Body of pancreas (tissue), 4 donors: Measurements from ENCODE around the gene MTCL3.
A peak's percentile ranks its signal among the peaks of the same experiment; 100 is the strongest.

Experiments used
- ATAC-seq: fragments of 150-250 bp; one replicate; pipeline ENCODE4 v1.9.1; 2016
- DNase-seq, 4 donors: peaks; one replicate each; pipeline ENCODE4 v3.0.0-alpha.2; 2019
- H3K27ac ChIP-seq, 4 donors: fragments of 200-600 bp; sonication (generic); 1 replicate in 3 of 4; 2 replicates in 1 of 4; pipeline versions ENCODE4 v1.5.1 to v1.6.1; 2016 to 2019; ENCODE audit warnings: mild to moderate bottlenecking in 1 of 4, mixed read lengths in 1 of 4, moderate library complexity in 1 of 4
- H3K27me3 ChIP-seq, 2 donors: fragments of 200-600 bp; sonication (generic); one replicate each; pipeline ENCODE4 v1.6.0; 2016; ENCODE audit warnings: mild to moderate bottlenecking in 1 of 2
- H3K36me3 ChIP-seq, 2 donors: fragments of 200-600 bp; sonication (generic); replicated peaks in 1 of 2; 2 replicates each; pipeline ENCODE4 v1.5.1; 2016; ENCODE audit warnings: low read depth in 2 of 2; ENCODE audit not compliant: insufficient read depth in 1 of 2
- H3K4me1 ChIP-seq: fragments of 200-600 bp; sonication (generic); one replicate; pipeline ENCODE4 v1.6.0; 2016
- H3K4me3 ChIP-seq, 2 donors: fragments of 200-600 bp; sonication (generic); 1 replicate in 1 of 2; 2 replicates in 1 of 2; pipeline ENCODE4 v1.5.1; 2016 to 2019
- H3K9me3 ChIP-seq, 3 donors: fragments of 200-600 bp; sonication (generic); 1 replicate in 2 of 3; 2 replicates in 1 of 3; pipeline ENCODE4 v1.5.1; 2016
- POLR2A ChIP-seq, 3 donors: fragments of 450-650 bp; IDR thresholded peaks; one replicate each; pipeline ENCODE4 v1.6.1; 2016; ENCODE audit warnings: antibody characterized with exemption in 3 of 3, mild to moderate bottlenecking in 2 of 3
- WGBS, 2 donors: methylation state at CpG; one replicate each; pipeline ENCODE4 v1.1.5; 2017; 5-methylcytosine and 5-hydroxymethylcytosine counted together
- intact Hi-C: fragments of 100-400 bp; cut with DNase I; formaldehyde crosslinking; loops from one replicate; pipeline ENCODE4 v1.15.1; 2023
- TF ChIP-seq, protein P1 (sequence below), 7 experiments: fragments of 450-650 bp in 4 of 7; fragments of 200-600 bp in 3 of 7; sonication (generic) in 3 of 7; IDR thresholded peaks; one replicate each; pipeline ENCODE4 v1.5.1; 2016 to 2019; ENCODE audit warnings: antibody characterized with exemption in 7 of 7

MTCL3 gene

DNA sequence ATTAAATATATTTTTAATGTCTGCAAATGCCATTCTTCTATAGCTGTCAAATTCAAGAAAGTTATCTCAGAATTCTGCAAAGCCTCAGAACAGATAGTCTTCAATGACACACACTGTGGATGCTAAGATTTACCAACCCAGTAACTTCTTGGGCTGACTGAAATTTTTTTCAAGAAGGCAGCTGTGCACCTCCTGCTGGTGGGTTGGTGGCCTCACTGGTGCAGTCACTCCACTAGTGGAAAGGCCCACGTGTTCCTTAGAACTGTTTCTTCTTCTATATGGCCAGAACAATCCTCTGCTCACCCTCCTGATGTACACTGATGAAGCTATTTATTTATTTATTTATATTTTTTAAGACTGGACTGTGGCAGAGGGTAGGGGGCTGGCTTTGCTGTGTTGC is 28.1 kb upstream of the MTCL3 start:
- TF ChIP-seq, protein P1, sequence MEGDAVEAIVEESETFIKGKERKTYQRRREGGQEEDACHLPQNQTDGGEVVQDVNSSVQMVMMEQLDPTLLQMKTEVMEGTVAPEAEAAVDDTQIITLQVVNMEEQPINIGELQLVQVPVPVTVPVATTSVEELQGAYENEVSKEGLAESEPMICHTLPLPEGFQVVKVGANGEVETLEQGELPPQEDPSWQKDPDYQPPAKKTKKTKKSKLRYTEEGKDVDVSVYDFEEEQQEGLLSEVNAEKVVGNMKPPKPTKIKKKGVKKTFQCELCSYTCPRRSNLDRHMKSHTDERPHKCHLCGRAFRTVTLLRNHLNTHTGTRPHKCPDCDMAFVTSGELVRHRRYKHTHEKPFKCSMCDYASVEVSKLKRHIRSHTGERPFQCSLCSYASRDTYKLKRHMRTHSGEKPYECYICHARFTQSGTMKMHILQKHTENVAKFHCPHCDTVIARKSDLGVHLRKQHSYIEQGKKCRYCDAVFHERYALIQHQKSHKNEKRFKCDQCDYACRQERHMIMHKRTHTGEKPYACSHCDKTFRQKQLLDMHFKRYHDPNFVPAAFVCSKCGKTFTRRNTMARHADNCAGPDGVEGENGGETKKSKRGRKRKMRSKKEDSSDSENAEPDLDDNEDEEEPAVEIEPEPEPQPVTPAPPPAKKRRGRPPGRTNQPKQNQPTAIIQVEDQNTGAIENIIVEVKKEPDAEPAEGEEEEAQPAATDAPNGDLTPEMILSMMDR (IDR thresholded peaks at IDR 0.05), result peak in 2 of 7 experiments; percentile 0 to 8
- no peak for TF ChIP-seq POLR2A (IDR thresholded peaks at IDR 0.05)
- no peaks in the 10 kb centered on the region for H3K9me3 ChIP-seq
- intact Hi-C loops, result no loop called here
- H3K4me3 ChIP-seq, result no peak overlapping the region
- no peak overlapping the region for H3K27ac ChIP-seq
- H3K27me3 ChIP-seq, result no peaks in the 10 kb centered on the region
- WGBS, 2 donors, result 16 to 31% methylated on average over 1 of the region's 1 CpG
- no peaks in the 10 kb centered on the region for H3K36me3 ChIP-seq
- no peak for DNase-seq
- ATAC-seq, result no peak
- no peaks in the 10 kb centered on the region for H3K4me1 ChIP-seq

DNA sequence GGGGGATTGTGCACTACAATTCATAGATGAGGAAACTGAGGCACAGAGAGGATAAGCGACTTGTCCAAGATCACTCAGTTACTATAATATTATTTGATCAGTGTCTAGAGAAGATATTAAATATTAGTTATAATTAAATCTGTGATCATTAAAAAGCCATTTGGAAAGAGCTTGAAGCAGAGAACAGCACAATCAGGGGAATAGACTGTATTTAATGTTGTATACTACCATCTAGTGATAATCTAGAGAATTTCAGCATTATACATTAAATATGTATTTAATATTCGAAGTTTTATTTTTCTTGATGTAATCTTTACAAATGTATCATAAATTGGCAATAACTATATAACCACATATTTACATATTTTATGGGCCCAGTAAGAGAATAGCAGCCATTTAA is 20.1 kb upstream of the MTCL3 start:
- TF ChIP-seq POLR2A (IDR thresholded peaks at IDR 0.05), result no peak
- TF ChIP-seq, protein P1 (IDR thresholded peaks at IDR 0.05), result peak; percentile 5 to 54 (median 39)
- H3K4me1 ChIP-seq, result no peaks in the 10 kb centered on the region
- ATAC-seq (peak; percentile 50), DNase-seq (no peak)
- no peaks in the 10 kb centered on the region for H3K36me3 ChIP-seq
- 16 to 20% methylated on average over 2 of the region's 2 CpGs for WGBS, 2 donors
- intact Hi-C loops, result no loop called here
- H3K27me3 ChIP-seq, result no peaks in the 10 kb centered on the region
- H3K9me3 ChIP-seq, result no peaks in the 10 kb centered on the region
- H3K27ac ChIP-seq, result no peak overlapping the region
- H3K4me3 ChIP-seq, result no peak overlapping the region

DNA sequence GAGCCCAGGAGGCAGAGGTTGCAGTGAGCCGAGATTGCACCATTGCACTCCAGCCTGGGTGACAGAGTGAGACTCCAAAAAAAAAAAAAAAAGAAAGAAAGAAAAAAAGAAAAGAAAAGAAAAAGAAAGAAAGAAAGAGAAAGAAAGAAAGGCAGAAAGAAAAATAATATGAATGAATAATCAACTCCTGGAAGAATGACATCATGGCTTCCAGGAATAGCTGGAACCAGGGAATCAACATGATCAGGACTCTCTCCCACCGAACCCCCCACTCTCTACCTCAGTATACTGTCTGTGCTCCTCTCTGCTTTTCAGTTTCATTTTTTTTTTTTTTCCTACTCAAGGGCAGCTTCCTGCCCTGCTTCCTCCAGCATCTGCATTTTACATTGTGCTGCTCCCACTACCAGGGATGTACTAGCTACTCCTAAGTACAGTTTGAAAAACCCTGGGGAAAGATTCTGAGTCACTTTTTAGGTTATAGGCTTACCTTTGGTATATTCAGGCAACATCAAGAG is 19.7 kb upstream of the MTCL3 start:
- 53 to 67% methylated on average over 2 of the region's 2 CpGs for WGBS, 2 donors
- DNase-seq, result no peak

DNA sequence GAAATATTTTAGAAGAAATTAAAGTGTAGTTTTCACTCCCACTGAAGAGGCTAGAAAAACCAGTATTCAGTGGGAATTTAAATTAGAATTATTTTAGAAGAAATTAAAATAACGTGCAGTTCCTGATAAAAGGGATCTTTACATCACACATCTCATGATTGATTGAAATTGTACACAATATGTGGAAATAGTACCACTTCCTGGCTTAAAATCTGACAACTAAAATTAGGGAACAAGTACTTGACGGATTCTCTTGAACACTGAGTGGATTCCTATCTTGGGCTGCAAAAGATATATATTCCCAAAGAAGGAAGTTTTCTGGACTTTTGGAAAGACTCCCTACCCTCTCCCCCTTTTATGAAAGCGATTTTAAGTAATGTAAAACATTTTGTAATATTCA is 14.6 kb upstream of the MTCL3 start:
- Histone ChIP-seq H3K9me3 (no peaks in the 10 kb centered on the region), H3K36me3 (no peaks in the 10 kb centered on the region), H3K27me3 (no peaks in the 10 kb centered on the region), H3K4me3 (no peak overlapping the region), H3K27ac (no peak overlapping the region), H3K4me1 (no peaks in the 10 kb centered on the region)
- ATAC-seq (no peak), DNase-seq (no peak)
- 52 to 54% methylated on average over 3 of the region's 3 CpGs for WGBS, 2 donors
- intact Hi-C loops, result no loop called here
- TF ChIP-seq POLR2A (IDR thresholded peaks at IDR 0.05), result no peak
- TF ChIP-seq, protein P1 (IDR thresholded peaks at IDR 0.05), result no peak

More for the DNA sequence above, 19.7 kb upstream of the MTCL3 start:
- ATAC-seq, result no peak
- intact Hi-C loops, result no loop called here
- H3K27me3 ChIP-seq, result no peaks in the 10 kb centered on the region
- TF ChIP-seq, protein P1 (IDR thresholded peaks at IDR 0.05), result no peak
- TF ChIP-seq POLR2A (IDR thresholded peaks at IDR 0.05), result no peak
- no peaks in the 10 kb centered on the region for H3K4me1 ChIP-seq
- no peak overlapping the region for H3K27ac ChIP-seq
- no peaks in the 10 kb centered on the region for H3K9me3 ChIP-seq
- no peaks in the 10 kb centered on the region for H3K36me3 ChIP-seq
- no peak overlapping the region for H3K4me3 ChIP-seq

DNA sequence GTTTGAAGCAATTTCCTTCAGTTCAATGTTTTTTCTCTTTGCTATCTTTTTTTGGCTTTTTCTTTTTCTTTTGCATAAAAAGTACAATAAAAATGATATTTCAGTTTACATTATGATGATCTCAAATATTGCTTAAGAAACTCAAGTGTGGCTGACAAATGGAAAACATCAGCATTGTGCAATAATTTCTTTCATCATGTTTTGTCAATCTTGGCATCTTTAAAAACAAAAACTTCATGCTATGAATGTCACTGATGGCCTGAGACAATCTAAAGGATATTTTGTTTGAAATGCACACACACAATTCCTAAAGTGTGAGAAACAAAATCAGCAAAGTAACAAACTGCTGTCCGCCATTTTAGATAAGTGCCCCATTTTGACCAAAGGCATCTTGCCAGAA is 13.9 kb upstream of the MTCL3 start:
- ATAC-seq, result no peak
- no peaks in the 10 kb centered on the region for H3K27me3 ChIP-seq
- no peaks in the 10 kb centered on the region for H3K9me3 ChIP-seq
- no peak overlapping the region for H3K4me3 ChIP-seq
- WGBS, 2 donors, result 95 to 96% methylated on average over 1 of the region's 1 CpG
- H3K27ac ChIP-seq, result no peak overlapping the region
- H3K4me1 ChIP-seq, result no peaks in the 10 kb centered on the region
- H3K36me3 ChIP-seq, result no peaks in the 10 kb centered on the region
- no peak for TF ChIP-seq POLR2A (IDR thresholded peaks at IDR 0.05)
- TF ChIP-seq, protein P1 (IDR thresholded peaks at IDR 0.05), result no peak
- intact Hi-C loops, result no loop called here
- no peak for DNase-seq
